NOMO-1 treated with dmso at 0.1 percent for 144 hours (cell line): ENCODE results near the gene SCARB2.

ENCODE experiments used
- DNase-seq: peaks from one replicate; lab custom pipeline; 2025; ENCODE audit not compliant: unreplicated experiment; lab: John Stamatoyannopoulos, UW

The SCARB2 gene

GRCh38 chr4:76226418-76226817, 12.8 kb upstream of the SCARB2 start:
- DNase-seq = no peak

GRCh38 chr4:76224171-76224570, 10.5 kb upstream of the SCARB2 start:
- no peak for DNase-seq

- peak; percentile 12 for DNase-seq
These were observed 5.9 kb upstream of the SCARB2 start for GRCh38 chr4:76219299-76220055.

GRCh38 chr4:76216975-76217814, 3.6 kb upstream of the SCARB2 start:
- DNase-seq = no peak

- no peak for DNase-seq
These were observed 2.9 kb upstream of the SCARB2 start for GRCh38 chr4:76216524-76216923.

GRCh38 chr4:76215077-76215476, 1.5 kb upstream of the SCARB2 start:
- DNase-seq = no peak

GRCh38 chr4:76214177-76214675, 602 bp upstream of the SCARB2 start:
- DNase-seq = no peak

GRCh38 chr4:76212851-76213414, 691 bp downstream of the SCARB2 start:
- DNase-seq = no peak

- no peak for DNase-seq
These were observed 1.6 kb downstream of the SCARB2 start for GRCh38 chr4:76211769-76212708.

GRCh38 chr4:76210452-76210851, 3.2 kb downstream of the SCARB2 start:
- peak; percentile 24 for DNase-seq

- no peak for DNase-seq
These were observed 3.7 kb downstream of the SCARB2 start for GRCh38 chr4:76209881-76210280.

GRCh38 chr4:76208005-76208765, 5.4 kb downstream of the SCARB2 start:
- no peak for DNase-seq

GRCh38 chr4:76207549-76207948, 6.1 kb downstream of the SCARB2 start:
- no peak for DNase-seq

GRCh38 chr4:76206222-76206942, 7.2 kb downstream of the SCARB2 start:
- no peak for DNase-seq

- DNase-seq = no peak
These were observed 8.1 kb downstream of the SCARB2 start for GRCh38 chr4:76205476-76205875.

GRCh38 chr4:76204936-76205335, 8.7 kb downstream of the SCARB2 start:
- no peak for DNase-seq

- DNase-seq = no peak
These were observed 10.1 kb downstream of the SCARB2 start for GRCh38 chr4:76203541-76203940.

- DNase-seq = no peak
These were observed 12.3 kb downstream of the SCARB2 start for GRCh38 chr4:76201276-76201675.

- DNase-seq = peak; percentile 18
These were observed 12.8 kb downstream of the SCARB2 start for GRCh38 chr4:76200771-76201231.
